ENCODE results near the gene HMCN2.

- TF ChIP-seq CTCF (IDR thresholded peaks at IDR 0.05; ENCODE audit: poor library complexity) (no peak), EZH2phosphoT487 (IDR thresholded peaks at IDR 0.05; ENCODE audit: low read depth, severe bottlenecking, unreplicated experiment) (no peak), EZH2 (IDR thresholded peaks at IDR 0.05; ENCODE audit: borderline replicate concordance) (no peak)
Observed at GRCh38 chr9:130298662-130299279, 33.2 kb downstream of the HMCN2 start.

Measured in hepatocyte (in vitro differentiated cells).